Measurements from ENCODE around the gene ICE2. TPM values are rescaled to one million over a fixed set of nuclear protein-coding genes. Genes with fewer than 3 reads are reported as not detected.

Gene ICE2
- total and polyA plus RNA-seq, 11 donors, result 8.4 to 28.8 (median 21.6) TPM

DNA sequence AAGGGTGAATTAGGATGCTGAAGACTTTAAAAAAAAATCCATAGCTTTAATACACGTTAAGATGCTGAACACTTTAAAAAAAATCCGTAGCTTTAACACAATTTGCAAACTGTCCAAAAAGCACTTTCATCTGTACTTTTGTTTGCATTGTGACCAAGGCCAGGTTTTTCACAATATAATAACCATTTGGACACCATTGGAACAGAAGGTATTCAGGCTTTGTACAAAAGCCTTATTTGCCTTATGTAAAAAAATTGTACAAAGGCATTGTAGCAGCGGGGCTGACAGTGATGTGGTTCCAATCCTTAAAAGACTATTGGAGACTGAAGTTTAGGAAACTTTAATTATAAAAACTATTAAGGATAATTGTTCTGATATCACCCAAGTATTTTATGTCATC, 15.2 kb upstream of the ICE2 start:
- Histone ChIP-seq H3K4me3 (no peak overlapping the region), H3K9me3 (no peaks in the 10 kb centered on the region), H3K36me3 (peaks cover 0 to 71% (median 30%) of the 10 kb centered on the region in 9 donors), H3K4me1 (no peaks in the 10 kb centered on the region), H3K27me3 (no peaks in the 10 kb centered on the region), H3K27ac (no peak overlapping the region)
- intact Hi-C loops (cut with DNase I), result no loop called here
- DNase-seq (no peak), ATAC-seq (no peak)
- no peak for TF ChIP-seq POLR2A (IDR thresholded peaks at IDR 0.05)
- 83 to 88% (median 87%) methylated on average over 3 of the region's 3 CpGs for WGBS, 4 donors

- H3K27me3 ChIP-seq, result no peaks in the 10 kb centered on the region
- H3K4me1 ChIP-seq, result no peaks in the 10 kb centered on the region
- WGBS, 4 donors, result 93 to 98% (median 95%) methylated on average over 4 of the region's 4 CpGs
- H3K27ac ChIP-seq, result no peak overlapping the region
- TF ChIP-seq CTCF (IDR thresholded peaks at IDR 0.05) (no peak), POLR2A (IDR thresholded peaks at IDR 0.05) (no peak)
- peaks cover 0 to 62% (median 24%) of the 10 kb centered on the region in 9 donors for H3K36me3 ChIP-seq
- DNase-seq (no peak), ATAC-seq (no peak)
- H3K4me3 ChIP-seq, result no peak overlapping the region
- intact Hi-C loops (cut with DNase I), result no loop called here
- no peaks in the 10 kb centered on the region for H3K9me3 ChIP-seq
Observed at GRCh38 chr15:60493166-60493565, 14.2 kb upstream of the ICE2 start.

DNA sequence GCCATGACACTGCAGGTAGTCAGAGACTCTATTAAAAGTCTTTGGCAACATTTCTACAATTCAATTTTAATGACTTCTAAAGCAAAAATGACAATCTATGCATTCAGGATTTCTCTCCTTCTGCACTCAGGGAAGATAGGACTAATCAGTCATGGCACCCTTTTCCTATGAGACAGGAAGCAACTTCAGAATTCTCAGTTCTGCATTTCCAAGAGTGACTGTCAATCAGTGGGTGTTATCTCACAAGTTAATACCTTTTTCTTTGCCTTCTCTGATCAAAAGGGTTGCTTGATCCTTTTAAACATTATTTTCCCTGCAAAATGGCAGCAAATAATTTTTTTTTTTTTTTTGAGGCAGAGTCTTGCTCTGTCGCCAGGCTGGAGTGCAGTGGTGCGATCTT, 7.8 kb upstream of the ICE2 start:
- Histone ChIP-seq H3K4me1 (no peaks in the 10 kb centered on the region), H3K27ac (no peak overlapping the region), H3K9me3 (no peaks in the 10 kb centered on the region), H3K36me3 (peaks cover 0 to 14% (median 0%) of the 10 kb centered on the region in 9 donors), H3K27me3 (no peaks in the 10 kb centered on the region), H3K4me3 (no peak overlapping the region)
- 91 to 98% (median 94%) methylated on average over 2 of the region's 2 CpGs for WGBS, 4 donors
- ATAC-seq, result no peak
- no peak for TF ChIP-seq POLR2A (IDR thresholded peaks at IDR 0.05)
- TF ChIP-seq CTCF (IDR thresholded peaks at IDR 0.05), result no peak
- DNase-seq, result no peak
- intact Hi-C loops (cut with DNase I), result no loop called here

DNA sequence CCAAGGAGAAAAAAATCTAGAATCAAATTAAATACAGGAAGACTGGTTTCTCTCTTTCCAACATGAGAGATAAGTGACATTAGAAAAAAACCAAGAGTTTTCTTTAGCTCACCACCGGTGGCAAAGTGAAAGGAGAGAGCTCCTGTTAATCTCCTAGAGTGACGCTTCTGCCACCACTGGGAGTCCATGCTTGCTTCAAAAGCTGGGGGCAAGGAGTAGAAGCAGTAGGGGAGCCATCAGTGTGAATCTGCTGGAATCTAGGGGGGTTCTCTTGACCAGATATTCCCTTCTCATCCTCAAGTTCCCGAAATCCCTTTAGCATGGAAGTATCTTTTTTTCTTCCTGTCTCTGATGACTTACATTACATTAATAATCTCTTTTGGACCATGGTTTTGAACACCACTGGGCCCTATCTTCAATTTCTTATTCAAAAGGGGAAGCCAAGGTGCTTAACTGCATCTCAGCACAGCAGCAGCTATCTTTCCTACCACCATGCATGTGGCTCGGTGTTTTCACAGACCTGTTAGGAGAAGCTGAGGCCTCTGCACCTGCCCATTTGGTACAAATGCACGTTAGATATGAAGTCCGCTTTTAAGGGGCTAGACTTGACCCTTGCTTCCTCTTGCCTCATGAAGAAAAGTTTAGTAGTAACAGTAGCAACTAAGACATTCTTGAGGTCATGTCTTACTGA, 6.6 kb upstream of the ICE2 start:
- DNase-seq (no peak), ATAC-seq (no peak)
- H3K27ac ChIP-seq, result no peak overlapping the region
- no peak overlapping the region for H3K4me3 ChIP-seq
- intact Hi-C loops (cut with DNase I), result no loop called here
- TF ChIP-seq CTCF (IDR thresholded peaks at IDR 0.05), result no peak
- no peak for TF ChIP-seq POLR2A (IDR thresholded peaks at IDR 0.05)
- H3K4me1 ChIP-seq, result peaks cover 0 to under 1% (median 0%) of the 10 kb centered on the region in 12 donors
- no peaks in the 10 kb centered on the region for H3K9me3 ChIP-seq
- 71 to 79% (median 74%) methylated on average over 6 of the region's 6 CpGs for WGBS, 4 donors
- H3K27me3 ChIP-seq, result no peaks in the 10 kb centered on the region
- peaks cover 0 to 9% (median 0%) of the 10 kb centered on the region in 9 donors for H3K36me3 ChIP-seq

DNA sequence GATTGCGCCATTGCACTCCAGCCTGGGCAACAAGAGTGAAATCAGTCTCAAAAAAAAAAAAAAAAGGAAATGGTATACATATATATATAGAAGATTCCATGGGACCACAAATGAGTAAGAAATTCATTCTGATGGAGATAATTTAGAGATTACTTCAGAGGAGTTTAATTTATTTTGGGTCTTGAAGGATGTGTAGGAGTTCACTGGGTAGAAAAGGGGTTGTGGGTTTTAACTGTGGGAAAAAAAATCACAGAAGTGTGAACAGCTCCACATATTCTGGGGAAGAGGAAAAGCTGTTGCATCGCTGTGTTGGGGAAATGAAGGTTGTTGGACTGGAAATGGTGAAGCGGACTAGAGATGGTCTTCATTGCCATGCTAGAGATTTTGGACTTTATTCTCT, 4.1 kb upstream of the ICE2 start:
- no peak for ATAC-seq
- intact Hi-C loops (cut with DNase I), result no loop called here

More for the DNA sequence above, 4.1 kb upstream of the ICE2 start:
- DNase-seq, result no peak
- WGBS, 4 donors, result 96 to 98% (median 97%) methylated on average over 3 of the region's 3 CpGs
- no peaks in the 10 kb centered on the region for H3K27me3 ChIP-seq
- H3K36me3 ChIP-seq, result peaks cover 0 to 2% (median 0%) of the 10 kb centered on the region in 9 donors
- H3K9me3 ChIP-seq, result no peaks in the 10 kb centered on the region
- peaks cover 0 to 19% (median 8%) of the 10 kb centered on the region in 12 donors for H3K4me1 ChIP-seq
- TF ChIP-seq POLR2A (IDR thresholded peaks at IDR 0.05) (no peak), CTCF (IDR thresholded peaks at IDR 0.05) (no peak)
- H3K4me3 ChIP-seq, result no peak overlapping the region
- H3K27ac ChIP-seq, result no peak overlapping the region
